Testis (tissue), 2 donors: ENCODE measurements around the gene ANKRD11.
"Not testable (repeated sequence)": the region's sequence is repeated elsewhere in the genome, so short reads cannot be mapped to it uniquely, and the experiment has no call there.

Source experiments
- POLR2A ChIP-seq: fragments of 450-650 bp; IDR thresholded peaks from one replicate; pipeline ENCODE4 v1.6.1; 2017; ENCODE audit warnings: antibody characterized with exemption, mild to moderate bottlenecking, moderate library complexity
- TF ChIP-seq, protein P1 (sequence below), 3 experiments: fragments of 450-650 bp in 2 of 3; fragments of 200-600 bp in 1 of 3; sonication (generic) in 1 of 3; IDR thresholded peaks; one replicate each; pipeline ENCODE4 v1.5.1; 2016 to 2019; ENCODE audit warnings: antibody characterized with exemption in 3 of 3, mild to moderate bottlenecking in 2 of 3, moderate library complexity in 1 of 3

DNA sequence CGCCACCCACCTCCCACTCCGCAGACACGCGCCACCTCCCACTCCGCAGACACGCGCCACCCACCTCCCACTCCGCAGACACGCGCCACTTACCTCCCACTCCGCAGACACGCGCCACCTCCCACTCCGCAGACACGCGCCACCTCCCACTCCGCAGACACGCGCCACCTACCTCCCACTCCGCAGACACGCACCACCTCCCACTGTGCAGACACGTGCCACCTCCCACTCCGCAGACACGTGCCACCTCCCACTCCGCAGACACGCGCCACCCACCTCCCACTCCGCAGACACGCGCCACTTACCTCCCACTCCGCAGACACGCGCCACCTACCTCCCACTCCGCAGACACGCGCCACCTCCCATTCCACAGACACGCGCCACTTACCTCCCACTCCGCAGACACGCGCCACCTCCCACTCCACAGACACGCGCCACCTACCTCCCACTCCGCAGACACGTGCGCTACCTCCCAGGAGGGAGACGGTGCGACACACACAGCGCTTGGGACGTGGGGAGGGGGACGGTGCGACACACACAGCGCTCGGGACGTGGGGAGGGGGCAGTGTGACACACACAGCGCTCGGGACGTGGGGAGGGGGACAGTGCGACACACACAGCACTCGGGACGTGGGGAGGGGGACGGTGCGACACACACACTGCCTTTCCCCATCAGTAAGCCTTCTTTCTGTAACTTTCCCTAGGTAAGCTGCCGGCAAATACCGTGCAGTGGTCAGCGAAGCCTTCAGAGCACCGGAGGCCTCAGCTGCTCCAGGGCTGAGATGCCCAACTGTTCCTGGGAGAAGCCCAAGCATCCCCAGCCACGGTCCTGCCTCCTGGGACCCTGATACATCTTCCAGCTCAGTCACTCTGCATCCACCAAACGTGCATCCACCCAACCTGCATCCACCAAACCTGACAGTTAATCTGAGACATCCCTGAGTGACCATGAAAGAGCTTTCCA is 183.6 kb downstream of the ANKRD11 start:
- TF ChIP-seq, protein P1, sequence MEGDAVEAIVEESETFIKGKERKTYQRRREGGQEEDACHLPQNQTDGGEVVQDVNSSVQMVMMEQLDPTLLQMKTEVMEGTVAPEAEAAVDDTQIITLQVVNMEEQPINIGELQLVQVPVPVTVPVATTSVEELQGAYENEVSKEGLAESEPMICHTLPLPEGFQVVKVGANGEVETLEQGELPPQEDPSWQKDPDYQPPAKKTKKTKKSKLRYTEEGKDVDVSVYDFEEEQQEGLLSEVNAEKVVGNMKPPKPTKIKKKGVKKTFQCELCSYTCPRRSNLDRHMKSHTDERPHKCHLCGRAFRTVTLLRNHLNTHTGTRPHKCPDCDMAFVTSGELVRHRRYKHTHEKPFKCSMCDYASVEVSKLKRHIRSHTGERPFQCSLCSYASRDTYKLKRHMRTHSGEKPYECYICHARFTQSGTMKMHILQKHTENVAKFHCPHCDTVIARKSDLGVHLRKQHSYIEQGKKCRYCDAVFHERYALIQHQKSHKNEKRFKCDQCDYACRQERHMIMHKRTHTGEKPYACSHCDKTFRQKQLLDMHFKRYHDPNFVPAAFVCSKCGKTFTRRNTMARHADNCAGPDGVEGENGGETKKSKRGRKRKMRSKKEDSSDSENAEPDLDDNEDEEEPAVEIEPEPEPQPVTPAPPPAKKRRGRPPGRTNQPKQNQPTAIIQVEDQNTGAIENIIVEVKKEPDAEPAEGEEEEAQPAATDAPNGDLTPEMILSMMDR (IDR thresholded peaks at IDR 0.05) = not testable (repeated sequence)
- TF ChIP-seq POLR2A = not testable (repeated sequence)
